ENCODE measurements around the gene PHPT1.
"Not testable (repeated sequence)": the region's sequence is repeated elsewhere in the genome, so short reads cannot be mapped to it uniquely, and the experiment has no call there.

The PHPT1 gene

GRCh38 chr9:136840140-136840876, 8.9 kb upstream of the PHPT1 start:
- H3K9me3 Mint-ChIP-seq, result no peaks in the 10 kb centered on the region
- ATAC-seq, result no peak
- peak overlapping the region; percentile 6 for H3K27ac Mint-ChIP-seq
- peaks cover 19% of the 10 kb centered on the region for H3K4me1 Mint-ChIP-seq
- H3K36me3 Mint-ChIP-seq, result peaks cover 34% of the 10 kb centered on the region
- H3K4me3 Mint-ChIP-seq, result no peak overlapping the region
- DNase-seq (ENCODE audit: low spot score in 2 of 2), result no peak

DNA sequence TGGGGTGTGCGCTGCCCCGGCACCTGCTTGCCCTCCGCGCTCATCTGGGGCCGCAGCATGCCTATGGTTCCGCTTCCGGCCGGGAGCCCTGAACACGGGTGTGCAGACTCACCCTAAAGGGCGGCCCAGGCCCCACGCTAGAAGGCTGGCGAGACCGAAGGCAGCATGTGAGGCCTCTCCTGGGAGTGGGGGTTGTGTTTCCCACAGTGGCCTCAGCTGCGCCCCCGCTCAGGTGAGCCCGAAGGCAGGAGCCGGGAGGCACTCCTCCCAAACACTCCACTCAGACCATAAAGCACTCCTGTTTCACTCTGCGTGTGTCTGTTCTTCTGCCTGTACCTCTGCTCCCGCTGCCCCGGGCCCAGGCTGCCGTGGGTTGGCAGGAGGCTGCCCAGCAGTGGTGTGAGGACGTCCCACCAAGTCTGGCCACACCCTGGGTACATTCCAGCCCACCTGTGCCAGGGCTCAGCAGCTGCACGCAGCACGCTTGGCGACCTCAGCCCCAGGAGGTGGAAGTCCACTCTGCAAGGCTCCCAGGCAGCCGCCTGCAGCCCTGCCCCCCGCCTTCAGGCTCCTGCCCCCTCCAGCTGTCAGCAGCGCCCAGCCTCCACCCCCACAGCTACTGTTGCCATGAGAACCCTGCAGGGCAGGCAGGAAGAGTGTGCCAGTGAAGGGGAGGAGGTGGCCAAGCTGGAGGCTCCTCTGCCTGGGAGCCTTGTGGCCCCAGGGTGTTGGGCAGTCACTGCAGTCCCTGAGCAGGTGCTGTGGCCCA, 8.1 kb upstream of the PHPT1 start:
- H3K36me3 Mint-ChIP-seq, result peaks cover 34% of the 10 kb centered on the region
- H3K4me1 Mint-ChIP-seq, result peaks cover 19% of the 10 kb centered on the region
- H3K4me3 Mint-ChIP-seq, result peak overlapping the region; percentile 79
- peak in 1 of 2 donors; percentile 55 for DNase-seq (ENCODE audit: low spot score in 2 of 2)
- H3K9me3 Mint-ChIP-seq, result no peaks in the 10 kb centered on the region
- H3K27ac Mint-ChIP-seq, result no peak overlapping the region
- no peak for ATAC-seq

GRCh38 chr9:136841646-136842379, 7.4 kb upstream of the PHPT1 start:
- Mint-ChIP-seq H3K4me1 (peaks cover 19% of the 10 kb centered on the region), H3K36me3 (peaks cover 34% of the 10 kb centered on the region), H3K4me3 (peak overlapping the region; percentile 79), H3K27ac (peak overlapping the region; percentile 54)
- not testable (repeated sequence) for ATAC-seq, H3K9me3 Mint-ChIP-seq
- peak in 1 of 2 donors; percentile 51 for DNase-seq (ENCODE audit: low spot score in 2 of 2)

DNA sequence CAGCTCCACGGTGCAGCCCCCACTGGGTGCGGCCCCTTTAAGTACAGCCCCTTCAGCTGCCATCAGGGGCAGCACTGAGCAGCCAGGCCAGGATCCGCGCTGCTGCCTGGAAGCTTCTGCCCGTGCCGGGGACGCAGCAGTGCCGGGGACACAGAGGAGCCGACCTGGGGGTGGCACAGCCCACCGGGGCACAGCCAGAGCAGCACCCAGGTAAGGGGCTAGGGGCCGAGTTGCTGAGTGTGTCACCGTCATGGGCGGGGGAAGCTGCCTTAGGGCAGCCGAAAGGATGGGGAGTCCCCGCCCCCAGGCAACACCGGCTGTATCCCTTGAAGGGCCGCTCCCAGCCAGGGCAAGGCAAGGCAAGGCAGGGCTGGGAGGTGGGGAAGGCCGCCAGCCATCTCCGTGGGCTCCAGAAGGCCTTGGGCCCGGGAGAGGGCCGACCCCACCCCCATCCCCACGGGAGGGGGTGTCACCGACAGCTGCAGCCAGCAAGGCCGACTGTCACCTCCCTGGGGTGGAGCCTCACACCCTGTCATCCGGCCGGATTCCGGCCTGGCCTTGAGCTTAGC, 6.7 kb upstream of the PHPT1 start, which contains the start of gene AJM1:
Gene AJM1, plus strand, starts transcription at position 99 of the 569 bp plus-strand sequence. CDS start 1,937 bp downstream, outside the sequence.
- DNase-seq (ENCODE audit: low spot score in 2 of 2) (peak; percentile 79 to 92), ATAC-seq (peak; percentile 87)
- Mint-ChIP-seq H3K27ac (peak within 1 kb of the TSS; percentile 54), H3K36me3 (peaks cover 38% of the 10 kb centered on the region), H3K4me1 (peaks cover 20% of the 10 kb centered on the region), H3K4me3 (peak within 1 kb of the TSS; percentile 79)
- H3K9me3 Mint-ChIP-seq, result not testable (repeated sequence)

- DNase-seq (ENCODE audit: low spot score in 2 of 2), result peak in 1 of 2 donors; percentile 66
- not testable (repeated sequence) for H3K9me3 Mint-ChIP-seq, ATAC-seq
- peak overlapping the region; percentile 58 for H3K27ac Mint-ChIP-seq
- H3K4me3 Mint-ChIP-seq, result peak overlapping the region; percentile 79
- peaks cover 27% of the 10 kb centered on the region for H3K4me1 Mint-ChIP-seq
- peaks cover 45% of the 10 kb centered on the region for H3K36me3 Mint-ChIP-seq
Observed at GRCh38 chr9:136843159-136843800, 5.9 kb upstream of the PHPT1 start.

DNA sequence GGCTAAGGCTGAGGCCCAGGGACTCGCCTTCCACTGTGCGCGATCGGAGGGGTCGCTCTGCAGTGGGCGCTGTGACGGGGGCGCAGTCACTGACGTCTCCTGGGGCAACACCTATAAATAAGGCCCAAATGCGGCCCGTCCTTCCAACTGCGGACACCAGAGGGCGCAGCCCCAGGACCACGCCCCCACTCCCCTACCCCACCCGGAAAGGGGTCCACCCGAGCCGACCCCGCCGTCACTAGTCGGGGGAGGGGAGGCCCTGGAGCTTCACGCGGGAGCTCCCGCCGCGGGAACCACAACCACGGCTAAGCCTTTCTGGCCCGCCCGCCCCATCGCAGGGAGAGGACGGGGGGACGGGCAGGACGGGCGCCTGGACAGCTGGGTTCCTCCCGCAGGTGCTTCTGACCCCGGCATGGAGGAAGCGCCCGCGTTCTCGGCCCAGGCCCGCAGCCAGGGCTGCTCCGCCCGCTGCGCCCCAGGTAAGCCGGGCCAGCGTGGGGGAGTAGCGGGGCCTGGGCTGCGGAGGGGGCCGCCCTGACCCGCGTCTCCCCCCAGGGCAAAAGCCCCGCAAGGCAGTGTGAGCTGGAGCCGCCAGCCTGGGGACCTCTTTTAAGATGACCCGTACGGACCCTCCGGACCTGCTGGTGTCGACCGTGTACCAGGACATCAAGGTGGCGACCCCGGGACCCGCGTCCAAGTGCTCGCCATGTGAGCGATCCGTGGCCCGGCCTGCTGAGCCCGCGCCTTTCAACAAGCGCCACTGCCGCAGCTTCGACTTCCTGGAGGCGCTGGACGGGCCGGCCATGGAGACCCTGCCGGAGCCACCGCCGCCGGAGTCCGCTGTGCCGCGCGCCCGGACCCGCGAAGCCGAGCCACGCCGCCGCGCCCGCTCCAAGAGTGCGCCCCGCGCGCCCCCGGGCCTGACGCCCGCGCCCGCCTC, 5.1 kb upstream of the PHPT1 start:
- H3K9me3 Mint-ChIP-seq, result not testable (repeated sequence)
- peak overlapping the region; percentile 58 for H3K27ac Mint-ChIP-seq
- peak overlapping the region; percentile 79 for H3K4me3 Mint-ChIP-seq
- H3K4me1 Mint-ChIP-seq, result peaks cover 27% of the 10 kb centered on the region
- ATAC-seq (peak; percentile 1), DNase-seq (ENCODE audit: low spot score in 2 of 2) (peak; percentile 70 to 89)
- H3K36me3 Mint-ChIP-seq, result peaks cover 44% of the 10 kb centered on the region

DNA sequence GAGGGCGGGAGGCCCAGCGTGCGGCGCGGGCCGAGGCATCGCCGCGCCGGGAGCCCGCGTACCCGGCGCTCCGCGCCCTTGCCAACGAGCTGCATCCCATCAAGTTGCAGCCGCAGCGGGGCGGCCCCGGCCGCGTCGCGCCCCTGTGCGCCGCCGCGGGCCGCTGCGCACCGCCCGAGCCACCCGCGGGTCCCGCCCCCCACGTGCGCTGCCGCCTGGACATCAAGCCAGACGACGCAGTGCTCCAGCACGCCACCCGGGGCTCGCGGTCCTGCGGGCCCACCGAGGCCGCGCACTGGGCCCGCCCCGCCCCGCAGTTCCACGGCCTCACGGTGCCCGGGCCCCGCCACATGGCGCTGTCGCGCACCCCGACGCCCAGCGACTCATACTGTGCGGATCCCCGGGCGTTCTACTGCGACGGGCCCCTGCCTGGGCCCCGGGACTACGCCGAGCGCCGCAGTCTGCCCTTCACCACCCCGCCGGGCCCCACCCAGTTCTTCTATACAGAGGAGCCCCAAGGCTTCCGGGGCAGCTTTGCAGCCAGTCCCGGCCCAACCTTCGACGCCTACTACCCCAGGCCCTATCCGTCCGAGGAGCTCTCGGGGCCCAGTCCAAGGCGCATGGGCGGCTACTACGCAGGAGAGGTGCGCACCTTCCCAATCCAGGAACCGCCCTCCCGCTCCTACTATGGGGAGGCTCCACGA, 4.3 kb upstream of the PHPT1 start:
- Mint-ChIP-seq H3K36me3 (peaks cover 44% of the 10 kb centered on the region), H3K4me1 (peaks cover 28% of the 10 kb centered on the region), H3K9me3 (no peaks in the 10 kb centered on the region), H3K4me3 (no peak overlapping the region), H3K27ac (no peak overlapping the region)
- peak in 1 of 2 donors; percentile 58 for DNase-seq (ENCODE audit: low spot score in 2 of 2)
- ATAC-seq, result no peak

- no peaks in the 10 kb centered on the region for H3K9me3 Mint-ChIP-seq
- no peak overlapping the region for H3K27ac Mint-ChIP-seq
- ATAC-seq, result no peak
- H3K36me3 Mint-ChIP-seq, result peaks cover 46% of the 10 kb centered on the region
- H3K4me3 Mint-ChIP-seq, result peak overlapping the region; percentile 94
- DNase-seq (ENCODE audit: low spot score in 2 of 2), result peak in 1 of 2 donors; percentile 51
- peaks cover 29% of the 10 kb centered on the region for H3K4me1 Mint-ChIP-seq
Observed at GRCh38 chr9:136845465-136846260, 3.5 kb upstream of the PHPT1 start.

- peaks cover 51% of the 10 kb centered on the region for H3K36me3 Mint-ChIP-seq
- DNase-seq (ENCODE audit: low spot score in 2 of 2), result peak in 1 of 2 donors; percentile 52
- ATAC-seq, result no peak
- no peak overlapping the region for H3K27ac Mint-ChIP-seq
- H3K4me3 Mint-ChIP-seq, result peak overlapping the region; percentile 94
- H3K9me3 Mint-ChIP-seq, result no peaks in the 10 kb centered on the region
- peaks cover 21% of the 10 kb centered on the region for H3K4me1 Mint-ChIP-seq
Observed at GRCh38 chr9:136846376-136847087, 2.7 kb upstream of the PHPT1 start.

DNA sequence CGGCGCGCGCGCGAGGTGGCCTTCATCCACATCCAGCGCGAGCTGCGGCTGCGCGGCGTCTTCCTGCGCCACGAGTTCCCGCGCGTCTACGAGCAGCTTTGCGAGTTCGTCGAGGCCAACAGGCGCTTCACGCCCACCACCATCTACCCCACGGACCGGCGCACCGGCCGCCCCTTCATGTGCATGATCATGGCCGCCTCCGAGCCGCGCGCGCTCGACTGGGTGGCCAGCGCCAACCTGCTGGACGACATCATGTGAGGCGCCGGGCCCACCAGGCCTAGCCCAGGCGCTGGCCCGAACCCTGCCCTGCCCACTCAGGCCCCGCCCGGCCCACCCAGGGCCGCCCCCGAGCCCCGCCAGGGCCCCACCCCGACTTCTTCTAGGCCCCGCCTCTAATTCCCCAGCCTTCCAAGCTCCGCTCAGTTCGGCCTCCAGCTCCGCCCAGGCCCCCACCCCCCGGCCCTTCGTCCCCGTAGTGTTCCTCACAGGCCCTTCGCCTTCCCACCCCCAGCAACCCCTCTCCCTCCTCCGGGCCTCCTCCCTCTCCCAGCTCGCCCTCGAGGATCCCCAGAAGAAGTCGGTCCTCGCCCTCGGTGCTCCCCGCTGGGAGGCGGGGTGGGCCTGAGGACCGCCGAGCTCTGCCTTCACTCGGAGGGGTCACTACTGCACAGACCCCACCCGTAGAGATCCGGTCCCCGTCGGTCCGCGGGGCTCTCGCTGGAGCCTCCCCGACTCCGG, 2.0 kb upstream of the PHPT1 start:
- H3K9me3 Mint-ChIP-seq, result no peaks in the 10 kb centered on the region
- ATAC-seq (no peak), DNase-seq (ENCODE audit: low spot score in 2 of 2) (peak in 1 of 2 donors; percentile 51)
- H3K27ac Mint-ChIP-seq, result peak overlapping the region; percentile 92
- H3K4me1 Mint-ChIP-seq, result peaks cover 17% of the 10 kb centered on the region
- peak overlapping the region; percentile 94 for H3K4me3 Mint-ChIP-seq
- peaks cover 54% of the 10 kb centered on the region for H3K36me3 Mint-ChIP-seq

DNA sequence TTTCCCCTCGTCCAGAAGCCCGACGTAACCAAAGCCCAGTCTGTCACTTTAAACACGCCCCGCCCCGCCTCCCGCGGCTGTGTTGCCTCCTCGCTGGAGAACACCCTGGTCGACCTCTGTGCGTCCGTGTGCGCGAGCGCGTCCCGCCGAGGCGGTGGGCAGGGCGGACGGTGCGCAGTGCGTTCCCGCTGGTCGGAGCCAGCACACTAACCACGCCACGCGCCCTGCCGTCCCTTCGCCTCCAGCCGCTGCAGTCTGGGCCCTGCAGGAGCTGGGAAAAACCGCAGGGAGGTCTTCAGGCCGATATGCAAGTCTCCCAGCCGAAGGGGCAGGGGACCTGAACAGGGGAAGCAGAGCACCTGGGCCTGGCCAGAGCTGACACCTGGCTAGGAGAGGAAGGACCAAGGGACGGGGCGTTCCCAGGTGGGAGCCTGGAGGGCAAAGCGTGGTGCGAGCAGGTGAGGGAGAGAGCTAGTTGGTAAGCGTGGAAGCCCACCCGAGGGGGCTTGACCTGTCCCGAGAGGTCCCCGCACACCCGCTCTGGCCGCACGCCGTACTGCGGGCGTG, 1.3 kb upstream of the PHPT1 start:
- Mint-ChIP-seq H3K9me3 (no peaks in the 10 kb centered on the region), H3K4me3 (peak overlapping the region; percentile 94), H3K36me3 (peaks cover 57% of the 10 kb centered on the region), H3K4me1 (peaks cover 17% of the 10 kb centered on the region), H3K27ac (peak overlapping the region; percentile 92)
- ATAC-seq (peak; percentile 68), DNase-seq (ENCODE audit: low spot score in 2 of 2) (peak; percentile 79 to 91)
